Cortex of kidney (tissue), 1 donor: Measurements from ENCODE around the gene MGLL.

Experiments
- DNase-seq: peaks from one replicate; lab custom pipeline; 2025; lab: John Stamatoyannopoulos, UW

The MGLL gene

GRCh38 chr3:127822041-127822681 is at the start of gene MGLL:
MGLL (minus strand) TSS chr3:127822515; CDS start chr3:127822318, 197 bp downstream.
- no peak for DNase-seq

GRCh38 chr3:127870156-127870555 is 47.8 kb upstream of the MGLL start:
- no peak for DNase-seq

- no peak for DNase-seq
These were observed 45.7 kb upstream of the MGLL start for GRCh38 chr3:127867986-127868385.

- no peak for DNase-seq
These were observed 45.1 kb upstream of the MGLL start for GRCh38 chr3:127867412-127867811.

GRCh38 chr3:127865941-127866340 is 43.6 kb upstream of the MGLL start:
- no peak for DNase-seq

GRCh38 chr3:127860211-127860696 is 37.9 kb upstream of the MGLL start:
- no peak for DNase-seq

GRCh38 chr3:127859730-127860129 is 37.4 kb upstream of the MGLL start:
- no peak for DNase-seq

GRCh38 chr3:127858937-127859336 is 36.6 kb upstream of the MGLL start:
- DNase-seq, result no peak

- no peak for DNase-seq
These were observed 36.2 kb upstream of the MGLL start for GRCh38 chr3:127858521-127858920.

- no peak for DNase-seq
These were observed 35.0 kb upstream of the MGLL start for GRCh38 chr3:127857333-127857732.

- no peak for DNase-seq
These were observed 34.5 kb upstream of the MGLL start for GRCh38 chr3:127856801-127857200.

GRCh38 chr3:127855246-127855645 is 32.9 kb upstream of the MGLL start:
- no peak for DNase-seq

GRCh38 chr3:127853681-127854080 is 31.4 kb upstream of the MGLL start:
- DNase-seq, result no peak

- DNase-seq, result no peak
These were observed 29.6 kb upstream of the MGLL start for GRCh38 chr3:127851899-127852298.

- DNase-seq, result no peak
These were observed 27.1 kb upstream of the MGLL start for GRCh38 chr3:127849368-127849767.

- no peak for DNase-seq
These were observed 26.1 kb upstream of the MGLL start for GRCh38 chr3:127848131-127849129.

GRCh38 chr3:127847236-127847720 is 25.0 kb upstream of the MGLL start:
- DNase-seq, result no peak

GRCh38 chr3:127846576-127846975 is 24.3 kb upstream of the MGLL start:
- DNase-seq, result no peak

- DNase-seq, result no peak
These were observed 22.1 kb upstream of the MGLL start for GRCh38 chr3:127844326-127844942.

- DNase-seq, result no peak
These were observed 18.4 kb upstream of the MGLL start for GRCh38 chr3:127840671-127841070.

GRCh38 chr3:127839099-127839498 is 16.8 kb upstream of the MGLL start:
- DNase-seq, result no peak
